ENCODE results near the gene OR2T29. TPM values are rescaled to one million over a fixed set of nuclear protein-coding genes. Genes with fewer than 3 reads are reported as not detected.

Gene OR2T29, protein sequence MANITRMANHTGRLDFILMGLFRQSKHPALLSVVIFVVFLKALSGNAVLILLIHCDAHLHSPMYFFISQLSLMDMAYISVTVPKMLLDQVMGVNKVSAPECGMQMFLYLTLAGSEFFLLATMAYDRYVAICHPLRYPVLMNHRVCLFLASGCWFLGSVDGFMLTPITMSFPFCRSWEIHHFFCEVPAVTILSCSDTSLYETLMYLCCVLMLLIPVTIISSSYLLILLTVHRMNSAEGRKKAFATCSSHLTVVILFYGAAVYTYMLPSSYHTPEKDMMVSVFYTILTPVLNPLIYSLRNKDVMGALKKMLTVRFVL
- total RNA-seq = not detected in 2 replicates

DNA sequence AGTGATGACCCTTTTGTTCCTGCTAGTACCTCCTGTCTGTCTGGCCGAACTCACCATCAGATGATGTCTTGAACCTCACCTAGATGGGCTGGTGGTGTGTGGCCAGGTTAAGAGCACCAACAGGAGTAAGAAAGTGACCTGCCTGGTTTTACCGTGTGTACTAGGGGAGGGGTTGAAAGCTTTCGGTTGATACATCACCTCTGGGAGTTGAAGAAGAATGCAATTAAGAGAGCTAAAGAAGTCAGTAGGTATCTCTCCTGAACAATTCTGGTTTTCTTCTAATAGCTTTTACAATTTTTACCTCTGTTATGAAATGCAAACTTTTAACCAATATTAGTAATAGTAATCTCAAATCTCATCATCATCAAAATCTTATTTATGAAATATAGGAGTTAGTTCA, at the start of gene OR2T29:
Gene OR2T29, minus strand, starts transcription at position 101 of the 400 bp plus-strand sequence. CDS start 3,281 bp downstream, outside the sequence.

GRCh38 chr1:248597589-248597988, 35.0 kb upstream of the OR2T29 start, which contains the start of gene OR2T10:
OR2T10 (minus strand) TSS chr1:248597700; CDS start chr1:248593768, 3,932 bp downstream.

DNA sequence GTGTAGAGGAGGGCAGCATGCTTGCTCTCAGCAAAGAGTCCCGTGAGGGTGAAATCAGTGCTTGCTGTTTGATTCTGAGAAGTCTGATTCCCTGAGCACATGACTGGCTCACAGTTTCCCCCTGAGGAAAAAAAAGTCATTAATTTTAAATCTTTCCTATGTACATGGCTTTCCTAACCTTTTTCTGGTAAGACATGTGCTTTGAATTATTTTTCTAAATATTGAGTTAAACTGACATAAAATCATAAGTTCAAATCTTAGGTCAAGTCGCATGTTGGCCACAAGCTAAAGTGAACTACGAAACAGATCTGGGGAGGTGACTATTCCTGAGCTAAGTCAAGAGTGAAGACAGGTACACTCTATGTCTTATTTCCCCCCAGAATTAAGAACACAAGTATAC, 12.1 kb upstream of the OR2T29 start, which contains the start of gene OR2T34:
Gene OR2T34, minus strand, starts transcription at position 101 of the 400 bp plus-strand sequence. Its CDS starts 0 bp downstream, at position 101.

GRCh38 chr1:248507773-248508172, 54.8 kb downstream of the OR2T29 start, which contains the start of gene OR2G6:
OR2G6 (plus strand) TSS chr1:248508073; CDS start chr1:248521647, 13,574 bp downstream.

Other genes starting within 250 kb of the OR2T29 start
- gene OR2M7, start 238.2 kb downstream of the OR2T29 start, total RNA-seq = not detected in 2 replicates
- not detected in 2 replicates for gene OR14C36, start 214.0 kb downstream of the OR2T29 start, total RNA-seq
- gene OR2T4, start 201.1 kb downstream of the OR2T29 start, total RNA-seq = not detected in 2 replicates
- gene OR2T6, start 187.0 kb downstream of the OR2T29 start, total RNA-seq = not detected in 2 replicates
- gene OR2T1, start 159.7 kb downstream of the OR2T29 start, total RNA-seq = not detected in 2 replicates
- not detected in 2 replicates for gene OR2T2, start 117.1 kb downstream of the OR2T29 start, total RNA-seq
- not detected in 2 replicates for gene OR2T3, start 89.4 kb downstream of the OR2T29 start, total RNA-seq
- not detected in 2 replicates for gene OR2T5, start 74.2 kb downstream of the OR2T29 start, total RNA-seq
- gene OR2G6, start 54.7 kb downstream of the OR2T29 start, total RNA-seq = not detected in 2 replicates
- not detected in 2 replicates for gene OR2T34, start 12.0 kb upstream of the OR2T29 start, total RNA-seq
- gene OR2T10, start 34.9 kb upstream of the OR2T29 start, total RNA-seq = not detected in 2 replicates
- gene OR2T11, start 72.3 kb upstream of the OR2T29 start, total RNA-seq = not detected in 2 replicates
- gene OR2T35, start 82.5 kb upstream of the OR2T29 start, total RNA-seq = not detected in 2 replicates
- not detected in 2 replicates for gene OR2T27, start 92.8 kb upstream of the OR2T29 start, total RNA-seq
- gene OR14I1, start 140.0 kb upstream of the OR2T29 start, total RNA-seq = not detected in 2 replicates
- gene LYPD8, start 193.0 kb upstream of the OR2T29 start, total RNA-seq = not detected in 2 replicates